SU-DHL-6 (cell line): ENCODE results near the gene HOXB6.

Experiments
- CTCF ChIP-seq: fragments of 200-600 bp; sonication (generic); IDR thresholded peaks from one replicate; pipeline ENCODE4 v1.5.1; 2017; ENCODE audit warnings: antibody characterized with exemption, mild to moderate bottlenecking, low read length, moderate library complexity; ENCODE audit not compliant: insufficient read depth, poor library complexity, severe bottlenecking
- EZH2phosphoT487 ChIP-seq: fragments of 200-600 bp; sonication (generic), shearing (Covaris generic); conservative IDR thresholded peaks from 2 replicates; pipeline ENCODE4 v1.6.1; 2018; ENCODE audit warnings: mild to moderate bottlenecking, antibody characterized with exemption, low read length, moderate library complexity, mixed read lengths

GRCh38 chr17:48622857-48623256, 18.1 kb upstream of the HOXB6 start:
- TF ChIP-seq CTCF: no peak
- TF ChIP-seq EZH2phosphoT487: no peak
